Stimulated activated CD4-positive, alpha-beta T cell treated with anti-CD3 and anti-CD28 coated beads, Interleukin-1b, Interleukin-23, amount 100 ng/mL, for 24 hours (primary cell): ENCODE measurements around the gene IGFBP3.

ENCODE experiments used
- DNase-seq, 4 experiments: peaks; one replicate each; pipeline ENCODE4 v3.0.0-alpha.2; 2020; ENCODE audit warnings: low read depth in 4 of 4, low spot score in 1 of 4

The IGFBP3 gene

GRCh38 chr7:45874408-45875131 is 46.5 kb downstream of the IGFBP3 start:
- DNase-seq: no peak

- DNase-seq: no peak
These were observed 47.7 kb downstream of the IGFBP3 start for GRCh38 chr7:45873355-45873754.

DNA sequence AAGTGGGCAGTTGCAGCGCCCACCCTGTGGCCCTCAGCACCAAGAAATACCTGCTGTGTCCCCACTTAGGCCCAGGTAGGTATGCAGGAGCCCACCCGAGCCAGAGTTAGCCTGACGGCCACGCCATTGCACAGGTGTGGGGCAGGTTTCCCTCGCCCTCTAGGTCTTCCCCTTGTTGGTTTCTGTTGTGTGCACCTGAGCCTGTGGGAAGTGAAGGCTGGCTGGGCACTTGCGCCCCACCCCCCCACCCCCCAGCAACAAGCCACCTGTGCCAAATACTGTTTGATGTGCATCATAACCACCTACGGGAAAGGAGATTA is 48.1 kb downstream of the IGFBP3 start, which contains the start of gene CCDC201:
CCDC201 (minus strand) TSS at position 48 of the 320 bp plus-strand sequence. CDS start 75 bp downstream, outside the sequence.
- DNase-seq: no peak

DNA sequence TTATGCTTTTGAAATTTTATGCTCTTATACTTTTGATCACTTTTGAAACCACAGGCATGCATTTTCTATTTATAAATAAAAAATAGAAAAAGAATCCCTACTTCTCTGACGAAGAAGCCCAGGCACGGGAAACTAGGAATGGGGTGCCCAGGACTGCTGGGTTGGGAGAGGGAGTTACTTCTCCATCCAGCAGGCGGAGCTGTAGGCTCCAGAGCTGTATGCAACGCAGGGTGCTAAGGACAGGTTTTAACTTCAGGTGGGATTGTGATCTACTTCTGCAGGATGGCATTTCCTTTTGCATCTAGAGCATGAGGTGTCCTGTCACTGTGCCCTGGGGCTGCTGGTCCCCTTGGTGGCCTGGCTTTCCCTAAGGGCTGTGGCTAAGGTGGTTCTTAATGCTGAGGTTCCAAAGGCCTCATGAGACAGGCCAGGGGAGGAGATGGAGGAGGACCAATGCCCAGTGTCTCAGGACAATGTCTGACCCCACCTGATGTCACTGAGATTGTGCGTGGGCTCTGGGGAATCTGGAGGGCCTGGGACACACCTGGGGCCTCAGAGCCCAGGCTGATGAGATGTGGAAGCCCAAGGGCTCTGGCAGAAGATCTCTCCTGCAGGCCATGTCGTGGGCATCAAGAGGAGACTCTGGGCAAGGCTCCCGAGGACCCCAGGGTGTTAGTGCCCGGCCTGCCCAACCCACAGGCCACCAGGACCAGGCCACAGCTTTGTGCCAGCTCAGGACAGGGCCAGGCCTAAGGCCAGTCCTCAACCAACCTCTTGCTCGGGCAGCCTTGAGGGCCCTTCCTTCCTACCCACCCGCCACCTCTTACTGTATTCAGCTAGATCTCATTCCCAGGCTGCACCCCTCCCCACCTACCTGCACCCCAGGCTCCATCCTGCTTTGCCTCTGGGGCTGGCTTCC is 48.7 kb downstream of the IGFBP3 start:
- DNase-seq: no peak

DNA sequence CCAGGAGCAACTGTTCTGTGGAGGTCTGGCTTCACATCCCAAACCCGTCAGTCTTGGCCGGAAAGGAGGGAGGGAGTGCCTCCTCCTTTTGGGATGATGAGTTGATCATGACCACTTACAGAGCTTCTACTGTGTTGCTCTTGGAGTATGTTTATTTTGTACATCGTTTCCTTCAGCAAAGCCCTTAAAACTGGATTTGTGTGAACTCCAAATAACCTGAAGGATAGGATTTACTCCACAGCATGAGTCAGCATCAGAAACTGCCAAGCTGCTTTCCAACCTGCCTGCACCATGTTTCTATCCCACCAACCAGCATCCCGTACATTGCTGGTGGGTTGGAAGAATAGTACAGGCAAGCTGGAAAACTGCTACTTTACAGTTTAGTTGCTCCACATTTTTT is 51.6 kb downstream of the IGFBP3 start:
- no peak for DNase-seq

DNA sequence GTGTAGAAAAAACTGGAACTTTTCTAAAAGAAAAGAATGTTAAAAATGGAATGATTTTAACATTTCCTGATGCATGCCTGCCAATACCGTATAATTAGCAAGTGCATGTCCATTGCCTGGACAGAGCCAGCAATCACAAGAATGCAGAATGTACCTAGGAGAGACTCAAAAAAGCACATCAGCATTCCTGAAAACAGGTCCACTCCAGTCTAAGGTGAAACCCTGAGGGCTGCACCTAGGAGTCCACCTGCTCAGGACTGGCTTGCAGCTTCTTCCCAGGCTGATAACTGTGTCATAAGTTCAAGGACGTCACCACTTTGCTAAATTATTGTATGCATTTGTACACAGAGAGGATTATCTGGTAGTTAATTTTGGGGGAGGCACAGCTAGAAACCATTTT is 53.6 kb downstream of the IGFBP3 start:
- DNase-seq: no peak

GRCh38 chr7:45865594-45866410 is 55.3 kb downstream of the IGFBP3 start:
- DNase-seq: no peak

- no peak for DNase-seq
These were observed 57.4 kb downstream of the IGFBP3 start for GRCh38 chr7:45863715-45864114.
